ENCODE results near the gene RNF31. TPM values are rescaled to one million over a fixed set of nuclear protein-coding genes. Genes with fewer than 3 reads are reported as not detected.

RNF31 gene
- polyA plus RNA-seq (2012; rRNA removed): 19.2 and 20.4 TPM in 2 replicates
- 9.2 and 13.6 TPM in 2 replicates for polyA plus RNA-seq (2012; cell fraction: cytosol; rRNA removed)
- polyA plus RNA-seq (2012; cell fraction: nucleus; rRNA removed): 119 and 161 TPM in 2 replicates

DNA sequence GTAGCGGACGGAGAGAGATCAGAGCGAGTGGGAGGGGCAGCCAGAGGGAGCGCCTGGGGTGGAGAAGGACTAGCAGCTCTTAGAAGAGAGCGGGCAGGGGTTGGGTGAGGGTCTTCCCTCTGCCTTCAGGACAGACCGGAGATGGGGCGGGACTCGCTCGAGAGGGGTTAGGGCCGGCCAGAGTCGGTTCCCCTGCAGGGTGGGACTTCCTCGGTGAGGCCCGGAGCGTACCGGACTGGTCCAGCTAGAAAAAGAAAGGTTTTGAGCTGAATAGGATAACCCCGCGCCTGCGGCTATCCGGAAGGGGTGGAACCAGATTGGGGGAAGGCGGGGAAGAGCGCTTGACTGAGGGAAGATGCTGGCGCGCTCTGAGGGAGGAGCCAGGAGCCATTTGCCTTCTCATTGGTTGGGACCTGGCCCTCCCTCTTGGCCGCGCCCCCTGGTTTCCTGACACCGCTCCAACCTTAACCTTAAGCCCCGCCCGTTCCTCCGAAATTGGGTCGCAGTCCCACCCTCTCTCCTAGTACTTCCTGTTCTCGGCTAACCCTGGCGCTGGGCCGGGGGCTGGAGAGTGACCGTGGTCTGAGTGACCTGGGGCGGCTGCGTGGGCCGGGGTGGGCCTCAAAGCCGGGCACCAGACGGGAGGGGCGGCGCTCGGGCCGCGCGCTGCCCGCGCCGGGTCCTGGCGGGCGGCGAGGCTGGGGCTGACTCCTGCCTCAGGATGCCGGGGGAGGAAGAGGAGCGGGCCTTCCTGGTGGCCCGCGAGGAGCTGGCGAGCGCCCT lies at the start of gene RNF31:
Gene RNF31 (plus strand): TSS at position 521 of the 783 bp plus-strand sequence. CDS start 201 bp downstream, at position 722.
- Histone ChIP-seq H3K9me3 (no peaks in the 10 kb centered on the region), H3K4me2 (peak within 1 kb of the TSS; percentile 83), H3K36me3 (replicated peaks in 1 of 2; ENCODE audit: control insufficient read depth in 1 of 2, insufficient read depth in 2 of 2, low read length in 1 of 2) (peaks cover 29 to 54% of the 10 kb centered on the region in 2 experiments), H4K20me1 (ENCODE audit: insufficient read depth) (peaks cover 10% of the 10 kb centered on the region; the same call in 1 of the 2 replicates), H3K9me2 (no peaks in the 10 kb centered on the region), H2AFZ (ENCODE audit: low read depth) (peak within 1 kb of the TSS; percentile 92), H3K4me3 (ENCODE audit: low read depth in 2 of 2, low read length in 1 of 2) (peak within 1 kb of the TSS; percentile 93 to 98), H3F3A (replicated peaks; ENCODE audit: insufficient read depth) (peaks cover 12% of the 10 kb centered on the region), H3K9ac (peak within 1 kb of the TSS; percentile 79), H3K27ac (ENCODE audit: low read depth in 2 of 2, low read length in 1 of 2) (peak within 1 kb of the TSS; percentile 92 to 97), H3K79me2 (ENCODE audit: insufficient read depth) (peaks cover 58% of the 10 kb centered on the region), H3K4me1 (ENCODE audit: control insufficient read depth in 1 of 2, insufficient read depth in 2 of 2, low read depth in 1 of 2, low read length in 1 of 2) (peaks cover 11 to 22% of the 10 kb centered on the region in 2 experiments), H3K27me3 (ENCODE audit: insufficient read depth) (no peaks in the 10 kb centered on the region)
- CTCF ChIA-PET: interaction anchor here (0.9 to 4.6 kb wide), 7 partner anchors 9 to 89 kb away, joined by 3 to 38 read pairs (median 6); partner anchors contain the start of genes IRF9, PCK2 and PSME1
- POLR2A ChIA-PET: interaction anchor here (0.7 to 3.9 kb wide), 14 partner anchors 9 to 95 kb away, joined by 3 to 50 read pairs (median 7); partner anchors contain the start of genes CHMP4A, DCAF11, IPO4 and IRF9
- peak; percentile 96 for DNase-seq
- WGBS (ENCODE audit: low lambda C conversion rate): 1% methylated on average over 34 of the region's 57 CpGs
- TF ChIP-seq RXRA (IDR thresholded peaks at IDR 0.05; ENCODE audit: borderline replicate concordance, low read depth) (no peak), TAF1 (IDR thresholded peaks at IDR 0.05; ENCODE audit: borderline replicate concordance, low read depth, low read length) (peak; percentile 22), NFIC (IDR thresholded peaks at IDR 0.05; ENCODE audit: borderline replicate concordance) (no peak), EZH2phosphoT487 (IDR thresholded peaks at IDR 0.05; ENCODE audit: borderline replicate concordance, low read depth) (no peak), POLR2AphosphoS5 (IDR thresholded peaks at IDR 0.05; ENCODE audit: low read depth, low read length) (peak; percentile 77), NRF1 (IDR thresholded peaks at IDR 0.05; ENCODE audit: low read depth, low read length) (no peak), MEF2A (IDR thresholded peaks at IDR 0.05; ENCODE audit: borderline replicate concordance, low read depth) (no peak), YY1 (IDR thresholded peaks at IDR 0.05; ENCODE audit: low read depth) (no peak), TEAD4 (IDR thresholded peaks at IDR 0.05; ENCODE audit: borderline replicate concordance, insufficient read depth) (no peak), SIN3A (IDR thresholded peaks at IDR 0.05; ENCODE audit: borderline replicate concordance, low read depth, low read length) (peak; percentile 53; the same call in 1 of the 2 replicates), RAD21 (IDR thresholded peaks at IDR 0.05; ENCODE audit: low read length) (no peak), SMC3 (IDR thresholded peaks at IDR 0.05; ENCODE audit: low read depth, low read length) (no peak), CTCF (IDR thresholded peaks at IDR 0.05) (no peak), FOSL2 (IDR thresholded peaks at IDR 0.05; ENCODE audit: borderline replicate concordance, low read depth) (no peak), GABPA (IDR thresholded peaks at IDR 0.05; ENCODE audit: low read depth) (peak; percentile 81), RCOR1 (IDR thresholded peaks at IDR 0.05; ENCODE audit: low read length) (no peak), REST (IDR thresholded peaks at IDR 0.05; ENCODE audit: low read depth, low read length) (no peak), MAX (IDR thresholded peaks at IDR 0.05; ENCODE audit: low read depth) (no peak), RFX5 (IDR thresholded peaks at IDR 0.05; ENCODE audit: low read length) (no peak), MXI1 (IDR thresholded peaks at IDR 0.05; ENCODE audit: low read depth, low read length) (0 out of 2 replicates have a peak, but pooled peaks have one; percentile 40)
- TF ChIP-seq, protein P1, sequence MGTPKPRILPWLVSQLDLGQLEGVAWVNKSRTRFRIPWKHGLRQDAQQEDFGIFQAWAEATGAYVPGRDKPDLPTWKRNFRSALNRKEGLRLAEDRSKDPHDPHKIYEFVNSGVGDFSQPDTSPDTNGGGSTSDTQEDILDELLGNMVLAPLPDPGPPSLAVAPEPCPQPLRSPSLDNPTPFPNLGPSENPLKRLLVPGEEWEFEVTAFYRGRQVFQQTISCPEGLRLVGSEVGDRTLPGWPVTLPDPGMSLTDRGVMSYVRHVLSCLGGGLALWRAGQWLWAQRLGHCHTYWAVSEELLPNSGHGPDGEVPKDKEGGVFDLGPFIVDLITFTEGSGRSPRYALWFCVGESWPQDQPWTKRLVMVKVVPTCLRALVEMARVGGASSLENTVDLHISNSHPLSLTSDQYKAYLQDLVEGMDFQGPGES (IDR thresholded peaks at IDR 0.05; ENCODE audit: low read depth, low read length): no peak
- TF ChIP-seq, protein P2, sequence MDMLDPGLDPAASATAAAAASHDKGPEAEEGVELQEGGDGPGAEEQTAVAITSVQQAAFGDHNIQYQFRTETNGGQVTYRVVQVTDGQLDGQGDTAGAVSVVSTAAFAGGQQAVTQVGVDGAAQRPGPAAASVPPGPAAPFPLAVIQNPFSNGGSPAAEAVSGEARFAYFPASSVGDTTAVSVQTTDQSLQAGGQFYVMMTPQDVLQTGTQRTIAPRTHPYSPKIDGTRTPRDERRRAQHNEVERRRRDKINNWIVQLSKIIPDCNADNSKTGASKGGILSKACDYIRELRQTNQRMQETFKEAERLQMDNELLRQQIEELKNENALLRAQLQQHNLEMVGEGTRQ (IDR thresholded peaks at IDR 0.05; ENCODE audit: borderline replicate concordance, low read depth, low read length): no peak
- TF ChIP-seq, protein P3, sequence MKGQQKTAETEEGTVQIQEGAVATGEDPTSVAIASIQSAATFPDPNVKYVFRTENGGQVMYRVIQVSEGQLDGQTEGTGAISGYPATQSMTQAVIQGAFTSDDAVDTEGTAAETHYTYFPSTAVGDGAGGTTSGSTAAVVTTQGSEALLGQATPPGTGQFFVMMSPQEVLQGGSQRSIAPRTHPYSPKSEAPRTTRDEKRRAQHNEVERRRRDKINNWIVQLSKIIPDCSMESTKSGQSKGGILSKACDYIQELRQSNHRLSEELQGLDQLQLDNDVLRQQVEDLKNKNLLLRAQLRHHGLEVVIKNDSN (IDR thresholded peaks at IDR 0.05; ENCODE audit: borderline replicate concordance, low read depth): no peak

All from SK-N-SH (cell line).